Lower leg skin (tissue), 3 donors: ENCODE results near the gene ERG28.

Source experiments
- CTCF ChIP-seq, 3 donors: fragments of 450-650 bp; IDR thresholded peaks; one replicate each; pipeline ENCODE4 v1.5.1; 2016; ENCODE audit warnings: antibody characterized with exemption in 3 of 3, mild to moderate bottlenecking in 3 of 3, moderate library complexity in 2 of 3
- POLR2A ChIP-seq, 2 donors: fragments of 450-650 bp; IDR thresholded peaks; one replicate each; pipeline ENCODE4 v1.6.1; 2016 to 2017; ENCODE audit warnings: antibody characterized with exemption in 2 of 2, mild to moderate bottlenecking in 1 of 2, moderate library complexity in 1 of 2

- TF ChIP-seq CTCF (IDR thresholded peaks at IDR 0.05) (no peak), POLR2A (IDR thresholded peaks at IDR 0.05) (no peak)
These were observed 34.3 kb downstream of the ERG28 start for GRCh38 chr14:75626396-75626795.
